CD4-positive, alpha-beta memory T cell (primary cell): Measurements from ENCODE around the gene SMOC1. TPM values are rescaled to one million over a fixed set of nuclear protein-coding genes. Genes with fewer than 3 reads are reported as not detected.

Source experiments
- CTCF ChIA-PET: fragments of 350-600 bp; sonication (Branson Sonifier 250); formaldehyde crosslinking; loops from one replicate; lab custom pipeline; 2021; ENCODE audit warnings: inconsistent platforms; ENCODE audit not compliant: partially characterized antibody; lab: Charles Lee
- POLR2A ChIA-PET: fragments of 350-600 bp; sonication (Branson Sonifier 250); formaldehyde crosslinking; loops from one replicate; lab custom pipeline; 2021; ENCODE audit not compliant: partially characterized antibody; lab: Charles Lee
- DNase-seq, 5 donors: peaks; one replicate each; pipeline versions ENCODE4 v3.0.0 to v3.0.0-alpha.2; 2020 to 2022; ENCODE audit warnings: mixed read lengths in 1 of 5
- H3K27ac ChIP-seq: one replicate; pipeline ENCODE4 v1.7.0; 2013; ENCODE audit warnings: low read depth, low read length
- H3K27me3 ChIP-seq: 2 replicates; pipeline ENCODE4 v1.7.0; 2013; ENCODE audit warnings: mild to moderate bottlenecking, low read length, moderate library complexity; ENCODE audit not compliant: insufficient read depth
- H3K36me3 ChIP-seq: 2 replicates; pipeline ENCODE4 v1.7.0; 2013; ENCODE audit warnings: mild to moderate bottlenecking, low read length, moderate library complexity; ENCODE audit not compliant: insufficient read depth
- H3K4me1 ChIP-seq: 2 replicates; pipeline ENCODE4 v1.7.0; 2013; ENCODE audit warnings: mild to moderate bottlenecking, low read length, moderate library complexity; ENCODE audit not compliant: insufficient read depth
- H3K4me3 ChIP-seq, 2 donors: one replicate each; pipeline ENCODE4 v1.7.0; 2013; ENCODE audit warnings: low read length in 2 of 2, mild to moderate bottlenecking in 1 of 2
- H3K9me3 ChIP-seq, 2 donors: one replicate each; pipeline ENCODE4 v1.7.0; 2013; ENCODE audit warnings: low read length in 2 of 2, control low read depth in 1 of 2; ENCODE audit not compliant: control insufficient read depth in 1 of 2
- H3K27ac Mint-ChIP-seq, 7 donors: one replicate each; pipeline ENCODE4 v1.8.0; 2020 to 2021; ENCODE audit warnings: mixed read lengths in 7 of 7, mild to moderate bottlenecking in 6 of 7, inconsistent platforms in 3 of 7, moderate library complexity in 3 of 7
- H3K27me3 Mint-ChIP-seq, 2 donors: one replicate each; pipeline ENCODE4 v1.8.0; 2020 to 2021; ENCODE audit warnings: mixed read lengths in 2 of 2
- H3K36me3 Mint-ChIP-seq, 2 donors: one replicate each; pipeline ENCODE4 v1.8.0; 2020 to 2021; ENCODE audit warnings: mixed read lengths in 2 of 2, inconsistent platforms in 1 of 2, mild to moderate bottlenecking in 1 of 2
- H3K4me1 Mint-ChIP-seq, 4 donors: one replicate each; pipeline ENCODE4 v1.8.0; 2020 to 2021; ENCODE audit warnings: mixed read lengths in 4 of 4, mild to moderate bottlenecking in 1 of 4
- H3K4me3 Mint-ChIP-seq, 8 donors: one replicate each; pipeline ENCODE4 v1.8.0; 2020 to 2021; ENCODE audit warnings: mixed read lengths in 8 of 8, mild to moderate bottlenecking in 7 of 8, moderate library complexity in 6 of 8, inconsistent platforms in 3 of 8
- H3K9me3 Mint-ChIP-seq, 8 donors: one replicate each; pipeline ENCODE4 v1.8.0; 2020 to 2021; ENCODE audit warnings: mixed read lengths in 8 of 8, mild to moderate bottlenecking in 5 of 8, inconsistent platforms in 3 of 8, moderate library complexity in 1 of 8
- intact Hi-C: fragments of 100-400 bp; cut with micrococcal nuclease; formaldehyde crosslinking; loops from one replicate; pipeline ENCODE4 v1.15.1; 2023
- polyA plus RNA-seq, 2 donors: library from polyadenylated mRNA; unstranded; fragments of 300-500 nt; fragmentation: Illumina TruSeq; gene quantifications; one replicate each; pipeline ENCODE4 v1.2.3, GENCODE V29; 2021
- total RNA-seq, 2 experiments: library from RNA; stranded (reverse); gene quantifications; one replicate each; pipeline ENCODE4 v1.2.3, GENCODE V29; 2021

The SMOC1 gene
- total and polyA plus RNA-seq, 4 experiments from 2014 or later = not detected

DNA sequence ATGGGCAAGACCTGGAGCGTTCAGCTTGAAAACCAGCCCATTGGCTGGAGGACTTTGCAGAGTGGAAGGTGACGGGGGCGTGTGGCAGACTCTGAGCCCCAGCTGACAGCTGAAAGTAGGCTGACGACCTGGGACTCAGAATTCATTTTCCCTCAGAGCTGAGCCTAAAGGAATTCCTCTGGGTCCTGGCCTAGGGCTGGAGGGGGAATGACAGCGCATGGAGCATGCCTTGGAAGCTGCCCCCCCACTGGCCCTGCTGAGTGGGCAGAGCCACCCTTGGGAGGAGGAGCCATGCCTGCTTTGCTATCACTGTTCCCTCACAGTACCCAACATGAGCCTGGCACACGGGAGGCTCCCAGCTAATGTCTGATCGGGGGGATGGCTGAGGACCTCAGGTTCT lies 25.4 kb upstream of the SMOC1 start:
- peaks cover 0 to 1% (median 0%) of the 10 kb centered on the region in 8 donors for H3K9me3 Mint-ChIP-seq
- no peaks in the 10 kb centered on the region for H3K36me3 ChIP-seq
- H3K4me3 Mint-ChIP-seq = no peak overlapping the region
- no peak for DNase-seq
- no peaks in the 10 kb centered on the region for H3K36me3 Mint-ChIP-seq
- CTCF ChIA-PET = interaction anchor here (1.1 to 1.5 kb wide), 2 partner anchors 11 to 35 kb away, joined by 4 read pairs; no protein-coding TSS in a partner anchor
- H3K27me3 Mint-ChIP-seq = peaks cover 14 to 17% of the 10 kb centered on the region in 2 donors
- POLR2A ChIA-PET = no interaction called here
- H3K9me3 ChIP-seq = no peaks in the 10 kb centered on the region
- intact Hi-C loops = no loop called here
- no peak overlapping the region for H3K27ac ChIP-seq
- H3K4me1 ChIP-seq = no peaks in the 10 kb centered on the region
- no peaks in the 10 kb centered on the region for H3K4me1 Mint-ChIP-seq
- H3K27me3 ChIP-seq = no peaks in the 10 kb centered on the region
- H3K27ac Mint-ChIP-seq = no peak overlapping the region
- H3K4me3 ChIP-seq = no peak overlapping the region

DNA sequence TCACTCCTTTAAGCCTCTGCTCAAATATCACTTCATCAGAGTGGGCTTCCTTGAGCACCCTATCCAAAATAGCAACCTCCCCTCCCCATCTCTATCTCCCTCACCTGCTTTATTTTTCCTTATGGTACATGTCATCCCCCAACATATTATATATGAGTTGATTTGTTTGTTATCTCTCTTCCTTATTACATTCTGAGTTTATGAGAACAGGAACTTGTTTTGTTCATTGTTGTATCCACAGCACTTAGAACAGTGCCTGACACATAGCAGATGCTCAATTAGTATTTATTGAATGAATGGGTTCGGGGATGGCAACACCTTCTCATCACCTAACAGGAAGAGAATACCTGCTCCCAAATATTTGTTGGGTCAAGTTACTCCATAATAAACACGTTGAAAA lies 24.6 kb upstream of the SMOC1 start:
- H3K36me3 Mint-ChIP-seq = no peaks in the 10 kb centered on the region
- peaks cover 14 to 18% of the 10 kb centered on the region in 2 donors for H3K27me3 Mint-ChIP-seq
- no peaks in the 10 kb centered on the region for H3K9me3 ChIP-seq
- no peak overlapping the region for H3K4me3 Mint-ChIP-seq
- H3K27ac ChIP-seq = no peak overlapping the region
- H3K4me3 ChIP-seq = no peak overlapping the region
- DNase-seq = no peak
- peaks cover 0 to 1% (median 0%) of the 10 kb centered on the region in 8 donors for H3K9me3 Mint-ChIP-seq
- H3K4me1 ChIP-seq = no peaks in the 10 kb centered on the region
- H3K4me1 Mint-ChIP-seq = no peaks in the 10 kb centered on the region
- no peak overlapping the region for H3K27ac Mint-ChIP-seq
- H3K27me3 ChIP-seq = no peaks in the 10 kb centered on the region
- ChIA-PET CTCF (interaction anchor here (1.5 kb wide), 1 partner anchor 10 kb away, joined by 4 read pairs; no protein-coding TSS in a partner anchor), POLR2A (no interaction called here)
- intact Hi-C loops = no loop called here
- no peaks in the 10 kb centered on the region for H3K36me3 ChIP-seq

DNA sequence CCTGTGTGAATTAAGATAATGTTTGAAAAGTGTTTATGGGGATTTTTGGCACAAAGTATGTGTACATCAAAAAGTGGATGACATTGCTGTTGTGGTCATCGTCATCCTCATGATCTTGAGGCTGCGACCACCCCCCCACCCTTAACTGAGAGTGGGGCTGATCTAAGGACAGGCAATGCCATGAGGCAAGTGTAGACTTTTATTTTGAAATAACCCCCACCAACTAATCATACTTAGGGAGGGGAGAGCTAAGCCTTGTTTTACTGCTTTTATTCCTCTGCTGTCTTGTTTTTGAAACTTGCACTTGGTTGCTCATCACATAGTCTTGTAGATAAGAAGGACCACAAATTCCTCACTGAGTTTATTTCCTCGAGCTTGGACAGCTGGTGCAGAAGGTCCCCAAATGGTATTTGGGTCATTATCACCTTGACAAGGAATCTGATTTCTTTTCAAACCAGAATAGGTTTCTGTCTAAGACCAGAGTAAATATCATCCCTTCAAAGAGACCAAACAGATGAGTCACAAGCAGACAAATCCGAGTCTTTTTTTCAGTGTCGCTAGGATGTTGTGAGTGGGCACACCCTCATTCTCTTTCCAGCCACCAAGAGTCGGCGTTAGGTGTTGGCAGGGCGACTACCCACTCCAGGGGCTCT lies 23.9 kb upstream of the SMOC1 start:
- no peaks in the 10 kb centered on the region for H3K36me3 ChIP-seq
- DNase-seq = no peak
- ChIA-PET POLR2A (no interaction called here), CTCF (no interaction called here)
- Mint-ChIP-seq H3K4me3 (no peak overlapping the region), H3K9me3 (peaks cover 0 to 1% (median 0%) of the 10 kb centered on the region in 8 donors), H3K27me3 (peaks cover 12 to 16% of the 10 kb centered on the region in 2 donors), H3K4me1 (no peaks in the 10 kb centered on the region), H3K36me3 (no peaks in the 10 kb centered on the region), H3K27ac (no peak overlapping the region)
- H3K27ac ChIP-seq = no peak overlapping the region
- intact Hi-C loops = no loop called here
- H3K4me1 ChIP-seq = no peaks in the 10 kb centered on the region
- H3K27me3 ChIP-seq = no peaks in the 10 kb centered on the region
- H3K4me3 ChIP-seq = no peak overlapping the region
- no peaks in the 10 kb centered on the region for H3K9me3 ChIP-seq

DNA sequence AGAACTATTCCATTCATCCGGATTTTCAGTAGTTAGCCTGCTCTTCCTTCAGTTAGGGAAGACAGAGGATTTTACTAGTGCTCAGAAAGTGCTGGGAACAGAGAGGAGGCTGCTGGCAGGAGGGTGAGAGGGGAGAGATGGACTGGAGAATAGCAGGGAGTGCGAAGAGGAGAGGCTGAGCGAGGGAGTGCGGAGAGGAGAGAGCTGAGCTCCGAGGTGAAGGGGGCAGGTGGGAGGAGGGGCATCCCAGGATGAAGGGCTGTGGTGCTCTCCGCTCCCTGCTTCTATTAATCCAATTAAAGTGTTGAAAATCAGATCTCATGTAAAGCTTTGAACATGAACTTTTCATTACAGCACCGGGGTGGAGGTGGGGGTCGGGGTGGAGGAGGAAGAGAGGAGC lies 20.4 kb upstream of the SMOC1 start:
- intact Hi-C loops = no loop called here
- Mint-ChIP-seq H3K9me3 (peaks cover 0 to 3% (median 2%) of the 10 kb centered on the region in 8 donors), H3K4me1 (no peaks in the 10 kb centered on the region), H3K27me3 (peaks cover 21 to 25% of the 10 kb centered on the region in 2 donors), H3K36me3 (no peaks in the 10 kb centered on the region), H3K4me3 (no peak overlapping the region), H3K27ac (no peak overlapping the region)
- no peak overlapping the region for H3K4me3 ChIP-seq
- no peaks in the 10 kb centered on the region for H3K9me3 ChIP-seq
- no peaks in the 10 kb centered on the region for H3K36me3 ChIP-seq
- ChIA-PET CTCF (no interaction called here), POLR2A (no interaction called here)
- no peaks in the 10 kb centered on the region for H3K27me3 ChIP-seq
- H3K27ac ChIP-seq = no peak overlapping the region
- DNase-seq = no peak
- H3K4me1 ChIP-seq = no peaks in the 10 kb centered on the region

DNA sequence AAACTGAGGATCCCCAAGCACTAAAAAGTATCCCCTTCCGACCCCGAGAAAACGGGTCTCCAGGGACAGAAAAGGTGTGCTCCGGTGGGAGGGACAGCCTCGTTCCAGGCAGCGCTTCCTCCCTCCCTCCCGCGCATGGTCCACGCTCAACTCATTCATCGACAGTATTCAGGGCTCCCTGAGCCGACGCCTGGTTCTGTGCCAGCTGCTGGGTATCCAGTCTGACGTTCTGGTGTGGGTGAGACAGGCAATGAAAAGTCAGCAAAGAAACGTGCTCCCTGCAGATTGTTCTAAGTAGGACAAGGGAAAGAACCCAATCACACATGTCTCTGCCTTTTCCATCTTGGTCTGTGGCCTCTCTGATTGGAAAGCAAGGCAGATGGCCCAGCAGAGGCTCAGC lies 19.6 kb upstream of the SMOC1 start:
- ChIA-PET CTCF (no interaction called here), POLR2A (no interaction called here)
- no peak for DNase-seq
- no peak overlapping the region for H3K4me3 Mint-ChIP-seq
- Histone ChIP-seq H3K9me3 (no peaks in the 10 kb centered on the region), H3K27ac (no peak overlapping the region), H3K36me3 (no peaks in the 10 kb centered on the region), H3K4me1 (no peaks in the 10 kb centered on the region), H3K4me3 (no peak overlapping the region), H3K27me3 (no peaks in the 10 kb centered on the region)
- H3K27me3 Mint-ChIP-seq = peaks cover 22 to 25% of the 10 kb centered on the region in 2 donors
- no peak overlapping the region for H3K27ac Mint-ChIP-seq
- H3K9me3 Mint-ChIP-seq = peaks cover 0 to 11% (median 6%) of the 10 kb centered on the region in 8 donors
- no peaks in the 10 kb centered on the region for H3K36me3 Mint-ChIP-seq
- intact Hi-C loops = no loop called here
- no peaks in the 10 kb centered on the region for H3K4me1 Mint-ChIP-seq

DNA sequence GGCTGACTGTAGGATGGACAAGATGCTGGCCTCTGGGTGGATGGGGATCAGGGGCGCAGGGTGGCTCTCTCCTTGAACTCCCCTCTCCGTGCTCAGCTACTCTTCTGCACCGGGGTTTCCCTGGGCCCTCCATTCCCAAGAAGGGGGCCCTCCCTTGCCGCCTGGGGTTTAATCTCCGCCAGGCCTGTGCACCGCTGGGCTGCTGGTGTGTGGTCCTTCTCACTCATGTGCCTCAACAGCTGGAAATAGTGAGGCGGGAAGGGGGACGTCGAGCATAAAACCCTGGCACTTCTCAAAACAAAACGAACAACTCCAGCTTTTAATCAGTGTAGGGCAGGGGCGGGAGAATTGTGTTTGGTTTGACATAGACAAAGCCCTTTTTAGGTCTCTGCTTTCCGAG lies 19.0 kb upstream of the SMOC1 start:
- H3K4me1 Mint-ChIP-seq = no peaks in the 10 kb centered on the region
- Histone ChIP-seq H3K4me3 (no peak overlapping the region), H3K9me3 (no peaks in the 10 kb centered on the region), H3K4me1 (no peaks in the 10 kb centered on the region), H3K27ac (no peak overlapping the region), H3K36me3 (no peaks in the 10 kb centered on the region), H3K27me3 (no peaks in the 10 kb centered on the region)
- no peak overlapping the region for H3K27ac Mint-ChIP-seq
- CTCF ChIA-PET = no interaction called here
- H3K4me3 Mint-ChIP-seq = no peak overlapping the region
- intact Hi-C loops = no loop called here
- no peaks in the 10 kb centered on the region for H3K36me3 Mint-ChIP-seq
- peaks cover 22 to 24% of the 10 kb centered on the region in 2 donors for H3K27me3 Mint-ChIP-seq
- no peak for DNase-seq
- POLR2A ChIA-PET = no interaction called here
- H3K9me3 Mint-ChIP-seq = peaks cover 0 to 16% (median 9%) of the 10 kb centered on the region in 8 donors

DNA sequence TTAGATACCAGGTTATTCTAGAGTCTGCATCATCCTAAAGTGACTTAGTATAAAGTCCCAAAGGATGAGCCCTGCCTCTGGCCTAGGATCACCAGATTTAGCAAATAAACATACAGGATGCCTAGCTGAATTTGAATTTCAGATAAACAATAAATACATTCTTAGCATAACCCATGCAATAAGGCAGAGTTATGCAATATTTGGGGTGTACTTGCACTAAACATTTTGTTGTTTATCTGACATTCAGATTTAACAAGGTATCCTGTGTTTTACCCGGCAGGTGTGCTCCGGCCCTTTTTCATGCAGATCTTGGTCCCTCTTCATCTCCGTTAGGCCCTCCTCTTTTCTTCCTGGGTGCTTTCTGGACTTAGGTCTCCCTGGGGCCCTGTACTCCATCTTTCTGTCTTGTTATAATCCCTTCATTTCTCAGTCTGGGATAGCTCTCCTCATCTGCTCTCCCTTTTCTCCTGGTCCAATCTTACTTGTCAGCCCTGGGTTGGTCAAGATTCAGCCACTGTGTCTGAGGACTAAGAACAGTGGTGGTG lies 18.1 kb upstream of the SMOC1 start:
- peaks cover 0 to 23% (median 10%) of the 10 kb centered on the region in 8 donors for H3K9me3 Mint-ChIP-seq
- no peaks in the 10 kb centered on the region for H3K4me1 ChIP-seq
- ChIA-PET CTCF (no interaction called here), POLR2A (no interaction called here)
- no peaks in the 10 kb centered on the region for H3K9me3 ChIP-seq
- peaks cover 22 to 23% of the 10 kb centered on the region in 2 donors for H3K27me3 Mint-ChIP-seq
- intact Hi-C loops = no loop called here
- DNase-seq = no peak
- H3K4me1 Mint-ChIP-seq = no peaks in the 10 kb centered on the region
- no peak overlapping the region for H3K4me3 Mint-ChIP-seq
- no peaks in the 10 kb centered on the region for H3K27me3 ChIP-seq
- H3K27ac ChIP-seq = no peak overlapping the region
- no peaks in the 10 kb centered on the region for H3K36me3 Mint-ChIP-seq
- H3K36me3 ChIP-seq = no peaks in the 10 kb centered on the region
- no peak overlapping the region for H3K27ac Mint-ChIP-seq
- no peak overlapping the region for H3K4me3 ChIP-seq
